ENCODE measurements around the gene RGPD4.

RGPD4 gene

DNA sequence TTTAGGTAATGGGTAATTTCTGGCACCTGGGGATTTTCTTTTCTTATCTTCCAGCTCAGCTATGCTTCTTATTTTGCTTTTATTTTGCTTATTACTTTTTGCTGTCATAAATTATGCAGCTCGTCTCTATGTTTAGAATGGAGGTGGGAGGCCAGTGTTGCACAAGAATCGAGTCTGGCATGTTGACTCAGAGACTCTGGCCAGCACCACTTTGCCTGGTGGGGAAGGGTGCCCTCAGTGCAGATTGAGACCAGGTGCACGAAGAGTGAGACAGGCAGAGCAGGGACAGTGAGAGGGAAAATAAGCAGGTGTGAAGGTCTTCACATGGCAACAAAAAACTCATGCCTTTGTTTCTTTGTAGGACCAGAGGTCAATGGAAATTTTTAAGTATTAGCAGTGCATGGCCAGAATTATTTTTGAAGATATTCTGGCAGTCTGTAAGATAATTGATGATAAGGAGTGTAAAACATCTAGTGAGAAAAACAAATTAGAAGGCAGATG lies 100.4 kb downstream of the RGPD4 start:
- DNase-seq (ENCODE audit: low read depth): no peak

DNA sequence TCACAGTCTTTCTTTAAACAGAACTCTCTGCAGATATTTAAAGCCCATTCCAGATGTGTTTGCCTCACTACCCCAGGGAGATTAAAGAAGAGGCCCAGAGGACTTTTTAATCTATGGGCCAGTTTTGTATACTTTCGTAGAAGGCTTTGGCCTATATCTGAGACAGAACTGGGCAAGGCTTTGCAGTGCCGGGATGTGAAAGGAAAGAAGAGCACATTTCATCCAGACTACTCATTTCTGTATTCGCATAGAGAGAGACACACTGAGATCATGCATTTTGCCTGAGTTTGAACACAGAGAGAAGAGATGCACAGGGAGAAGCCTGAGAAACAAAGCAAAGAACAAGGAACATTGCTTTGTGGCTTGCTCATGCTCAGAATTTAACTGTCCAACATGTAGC lies 104.7 kb downstream of the RGPD4 start:
- no peak for DNase-seq (ENCODE audit: low read depth)

DNA sequence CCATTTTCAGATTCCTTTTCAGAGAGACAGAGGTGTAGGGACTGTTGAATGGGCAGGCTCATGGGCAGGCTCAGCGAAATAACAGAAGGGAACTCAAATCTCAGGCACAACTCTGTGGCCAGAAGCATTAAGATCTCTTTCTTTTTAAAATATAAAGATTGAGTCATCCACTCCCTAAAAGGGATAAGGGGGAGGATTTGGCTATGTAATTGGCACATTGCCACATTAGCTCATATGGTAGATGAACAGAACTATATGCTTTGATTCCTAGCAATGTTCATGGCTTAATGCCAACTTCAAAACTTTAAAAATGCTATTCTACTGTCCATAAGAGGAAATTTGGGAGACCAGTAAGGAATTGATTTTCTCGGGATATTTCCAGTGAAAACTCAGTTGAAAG lies 105.8 kb downstream of the RGPD4 start:
- no peak for DNase-seq (ENCODE audit: low read depth)

DNA sequence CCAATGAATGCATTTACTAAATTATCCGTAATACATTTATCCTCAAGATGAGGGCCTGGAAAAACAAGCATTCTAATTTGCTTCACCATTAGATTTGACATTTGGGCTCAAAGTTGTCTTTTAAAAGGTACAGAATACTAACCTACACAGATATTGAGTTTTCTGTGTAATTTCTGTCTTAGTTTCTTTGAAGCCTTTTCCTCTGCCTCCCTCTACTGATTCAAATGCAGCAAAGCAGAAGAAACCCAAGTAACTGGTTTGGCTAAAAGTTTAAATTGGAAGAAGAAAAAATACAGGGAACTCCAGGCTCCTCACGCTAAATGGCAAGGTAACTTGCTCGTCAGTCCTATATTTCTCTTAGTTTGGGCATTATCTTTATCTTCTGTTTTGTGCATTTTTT lies 106.3 kb downstream of the RGPD4 start:
- no peak for DNase-seq (ENCODE audit: low read depth)

DNA sequence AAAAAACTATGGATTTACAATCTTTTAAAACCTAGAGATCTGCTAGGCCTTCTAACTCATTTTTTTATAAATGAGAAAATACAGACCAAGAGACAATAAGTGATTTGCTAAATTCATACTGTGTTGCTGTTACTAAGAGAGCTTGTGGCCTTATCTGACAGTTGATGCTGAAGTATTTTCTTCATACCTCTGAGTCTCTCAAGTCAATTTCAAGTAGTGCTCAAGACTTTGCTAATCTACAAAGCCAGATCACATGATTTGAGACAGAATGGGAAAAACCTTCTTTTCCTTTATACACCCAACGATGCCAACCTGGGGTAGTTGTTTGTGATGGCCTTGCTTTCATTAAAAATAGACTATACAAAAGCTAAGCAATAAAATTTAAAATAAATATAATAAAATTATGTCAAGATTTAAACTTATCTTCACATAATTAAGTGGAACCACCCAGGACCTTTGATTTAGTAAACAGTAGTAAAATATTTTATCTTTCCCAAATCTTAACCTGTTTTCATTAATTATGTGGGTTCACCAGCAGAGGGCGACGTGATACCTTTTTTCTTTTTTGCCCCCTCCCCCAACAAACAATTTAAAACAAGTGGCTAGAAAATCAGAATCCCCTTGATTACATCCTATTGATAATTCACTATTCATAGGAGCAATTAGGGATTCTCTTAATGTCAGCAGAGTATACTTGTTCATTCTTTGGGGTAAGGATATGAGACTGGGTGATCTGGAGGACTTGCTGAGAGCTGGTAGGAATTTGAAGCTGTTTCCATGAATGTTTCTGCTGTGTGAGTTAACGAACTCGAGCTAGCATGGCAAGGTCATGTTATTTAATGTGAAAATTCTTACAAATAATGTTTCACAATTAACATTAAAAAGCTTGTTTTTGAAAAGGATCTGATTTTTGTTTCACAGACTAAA lies 110.0 kb downstream of the RGPD4 start:
- DNase-seq (ENCODE audit: low read depth): no peak

Data from stimulated activated CD8-positive, alpha-beta memory T cell treated with anti-CD3 and anti-CD28 coated beads, Interleukin-12 subunit alpha, Interleukin-12 subunit beta, amount 100 ng/mL, for 1 hour (primary cell).